Activated T-cell treated with anti-CD3 and anti-CD28 coated beads for 48 hours (primary cell): Measurements from ENCODE around the gene AIRE.

Source experiments
- DNase-seq: peaks from one replicate; pipeline ENCODE4 v3.0.0-alpha.2; 2020; ENCODE audit warnings: low read depth

Gene AIRE

DNA sequence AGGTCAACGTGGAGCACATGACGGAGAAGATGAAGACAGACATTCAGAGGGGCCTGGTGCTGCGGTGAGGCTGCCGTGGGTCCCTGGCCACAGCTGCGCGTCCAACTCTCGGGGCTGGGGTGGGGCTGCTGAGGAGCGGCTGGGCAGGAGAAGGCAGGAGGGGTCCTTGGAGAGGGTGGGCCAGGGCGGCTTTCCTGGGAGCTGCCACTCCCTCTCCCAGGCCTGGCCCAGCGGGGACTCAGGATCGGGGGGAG lies 39.1 kb downstream of the AIRE start:
- DNase-seq: no peak

GRCh38 chr21:44325386-44326271 lies 40.0 kb downstream of the AIRE start:
- DNase-seq: no peak

DNA sequence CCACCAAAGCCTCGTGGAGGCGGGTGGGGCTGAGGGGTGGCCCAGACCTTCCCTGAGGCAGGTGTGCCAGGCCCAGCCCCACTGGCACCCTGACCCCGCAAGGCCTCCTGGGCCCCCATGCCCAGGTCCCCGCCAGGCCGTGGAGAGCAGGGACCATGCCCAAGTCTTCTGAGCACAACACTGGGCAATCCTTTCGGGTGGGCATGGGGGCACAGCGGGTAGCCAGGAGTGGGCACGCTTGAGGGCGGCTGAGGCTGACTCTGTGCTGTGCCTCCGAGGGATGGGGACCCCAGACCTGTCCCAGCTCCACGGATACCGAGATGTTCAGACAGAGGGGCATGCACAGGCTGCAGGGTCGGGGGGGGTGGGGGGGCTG lies 40.6 kb downstream of the AIRE start:
- no peak for DNase-seq

DNA sequence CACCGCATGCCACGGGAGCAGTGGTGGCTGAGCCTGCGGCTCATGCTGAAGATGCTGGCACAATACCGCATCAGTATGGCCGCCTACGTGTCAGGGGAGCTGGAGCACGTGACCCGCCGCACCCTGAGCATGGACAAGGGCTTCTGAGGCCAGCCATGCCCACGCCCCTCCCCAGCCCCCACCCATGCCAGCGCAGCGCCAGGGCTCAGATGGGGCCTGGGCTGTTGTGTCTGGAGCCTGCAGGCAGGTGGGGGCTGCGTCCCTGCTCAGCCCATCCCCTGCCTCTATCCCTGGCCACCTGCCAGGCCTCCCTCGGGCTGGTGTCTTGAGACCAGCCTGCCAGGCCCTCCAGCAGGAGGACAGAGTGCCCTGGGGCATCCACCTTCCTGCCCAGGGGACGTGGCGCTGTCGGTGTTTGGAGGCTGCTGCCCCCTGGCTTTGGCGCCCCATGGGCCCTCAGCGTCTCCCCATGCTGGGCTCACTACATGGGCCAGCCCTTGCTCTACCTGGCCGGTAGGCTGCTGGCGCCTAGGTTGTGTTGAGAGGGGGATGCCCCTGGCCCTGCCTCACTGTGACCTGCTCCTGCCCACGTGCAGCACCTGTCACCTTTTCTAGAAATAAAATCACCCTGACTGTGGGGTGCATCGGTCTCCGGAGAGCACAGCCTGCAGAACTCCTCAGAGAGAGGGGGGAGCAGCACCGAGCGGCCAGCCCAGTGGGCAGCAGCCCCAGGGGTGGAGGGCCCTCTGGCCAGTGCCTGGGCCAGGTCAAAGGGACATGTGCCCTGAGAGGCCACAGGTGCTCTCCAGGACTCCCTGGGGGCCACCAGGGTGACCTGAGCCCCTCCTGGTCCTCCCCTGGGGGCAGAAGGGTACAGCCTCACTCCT lies 41.3 kb downstream of the AIRE start:
- DNase-seq: no peak

- DNase-seq: no peak
Measured at GRCh38 chr21:44327603-44327974, 41.9 kb downstream of the AIRE start.

DNA sequence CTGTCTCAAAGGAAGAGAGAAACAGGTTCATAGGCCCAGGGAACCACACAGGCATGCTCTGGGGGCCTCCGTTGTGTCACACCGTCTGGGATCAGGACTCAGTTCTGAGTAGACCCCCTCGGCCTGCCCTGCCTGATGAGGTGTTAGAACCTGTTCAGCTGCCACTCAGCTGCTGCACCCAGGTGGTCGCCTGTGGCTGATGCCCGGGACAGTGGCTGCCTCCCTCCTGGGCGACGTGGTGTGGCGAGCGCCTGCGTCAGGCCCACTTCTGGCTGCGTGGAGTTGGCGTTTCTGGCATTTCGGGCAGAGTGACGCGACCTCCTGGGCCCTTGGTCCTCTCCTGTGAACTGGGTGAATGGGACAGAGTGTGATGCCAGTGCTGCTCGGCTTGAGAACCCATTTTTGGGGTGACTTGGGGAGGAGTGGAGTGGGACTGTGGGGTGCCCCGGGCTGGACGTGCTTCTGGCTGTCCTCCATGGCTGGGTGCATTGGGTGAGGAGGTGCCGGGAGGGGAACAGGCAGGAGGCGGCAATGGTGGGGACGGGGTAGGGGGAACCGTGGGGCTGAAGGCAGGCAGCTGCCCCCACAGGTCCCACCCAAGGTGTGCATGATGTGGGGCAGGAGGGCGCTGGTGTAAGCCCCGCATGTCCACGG lies 42.7 kb downstream of the AIRE start:
- no peak for DNase-seq

- DNase-seq: no peak
Measured at GRCh38 chr21:44329086-44329889, 43.6 kb downstream of the AIRE start.

DNA sequence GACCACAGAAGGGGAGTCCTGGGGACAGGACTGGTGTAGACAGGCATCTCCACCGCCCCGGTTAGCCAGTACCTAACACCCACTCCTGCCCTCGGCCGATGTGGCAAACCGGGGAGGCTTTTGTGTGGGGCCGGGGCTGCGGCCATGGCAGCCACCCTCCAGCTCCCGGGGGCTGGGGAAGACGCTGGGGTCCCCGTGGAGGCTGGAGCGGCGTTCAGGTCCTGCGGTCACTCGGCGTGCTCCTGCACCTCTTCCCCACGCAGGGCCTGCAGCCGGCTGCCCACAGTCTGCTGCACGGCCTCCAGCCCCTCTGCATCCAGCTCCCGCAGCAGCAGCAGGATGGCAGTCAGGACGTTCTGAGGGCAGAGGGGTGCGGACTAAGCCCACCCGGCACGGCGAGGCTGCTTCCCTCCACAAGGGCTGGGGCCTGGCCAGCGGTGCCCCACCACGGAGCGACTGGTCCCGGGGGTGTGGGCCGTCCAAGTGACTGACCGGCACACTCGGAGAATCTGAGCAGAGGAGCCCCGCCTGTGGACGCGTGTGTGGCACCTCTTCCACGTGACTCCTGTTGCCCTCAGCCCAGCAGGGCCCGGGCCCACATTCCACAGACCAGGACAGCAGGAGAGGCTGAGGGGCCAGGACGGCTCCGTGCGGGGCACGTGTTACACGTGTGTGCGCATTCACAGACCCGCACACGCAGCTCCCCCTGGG lies 44.5 kb downstream of the AIRE start:
- DNase-seq: no peak

DNA sequence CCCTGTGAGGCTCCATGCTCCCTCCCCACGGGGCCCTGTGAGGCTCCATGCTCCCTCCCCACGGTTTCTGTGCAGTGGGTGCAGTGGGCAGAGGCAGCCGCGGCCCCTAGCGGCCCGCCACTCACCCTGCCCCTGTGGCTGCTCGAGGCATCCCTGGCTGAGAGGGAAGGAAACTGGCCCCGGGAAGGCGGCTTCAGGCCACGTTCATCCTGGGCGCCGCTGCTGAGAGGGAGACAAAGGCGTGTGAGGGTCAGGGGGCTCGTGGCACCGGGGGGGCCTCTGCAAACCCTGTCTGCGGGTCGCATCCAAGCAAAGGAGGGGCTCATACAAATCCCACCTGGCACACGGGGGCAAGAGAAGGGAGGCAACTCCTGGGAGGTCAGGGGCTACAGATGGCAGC lies 45.0 kb downstream of the AIRE start:
- no peak for DNase-seq

GRCh38 chr21:44331209-44331608 lies 45.5 kb downstream of the AIRE start:
- no peak for DNase-seq

GRCh38 chr21:44331650-44332307 lies 46.1 kb downstream of the AIRE start:
- DNase-seq: no peak

DNA sequence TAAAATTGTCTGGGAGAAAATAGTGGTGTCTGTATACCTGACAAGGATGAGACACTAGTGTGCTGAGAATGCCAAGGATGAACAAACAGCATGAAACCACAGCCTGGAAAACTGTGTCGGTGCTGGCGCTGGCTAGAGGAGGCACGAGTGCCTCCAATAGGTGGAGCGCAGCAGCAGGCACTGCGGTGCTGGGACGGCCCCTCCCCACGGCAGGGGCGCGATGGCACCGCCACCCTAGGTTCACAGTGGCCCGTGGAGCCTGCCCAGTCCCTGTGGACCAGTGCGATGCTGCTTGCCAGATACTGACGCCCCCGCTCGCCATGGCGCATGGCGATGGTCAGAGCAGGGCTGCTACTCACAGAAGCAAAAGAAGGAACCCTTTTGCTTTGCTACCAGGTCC lies 46.7 kb downstream of the AIRE start:
- no peak for DNase-seq

DNA sequence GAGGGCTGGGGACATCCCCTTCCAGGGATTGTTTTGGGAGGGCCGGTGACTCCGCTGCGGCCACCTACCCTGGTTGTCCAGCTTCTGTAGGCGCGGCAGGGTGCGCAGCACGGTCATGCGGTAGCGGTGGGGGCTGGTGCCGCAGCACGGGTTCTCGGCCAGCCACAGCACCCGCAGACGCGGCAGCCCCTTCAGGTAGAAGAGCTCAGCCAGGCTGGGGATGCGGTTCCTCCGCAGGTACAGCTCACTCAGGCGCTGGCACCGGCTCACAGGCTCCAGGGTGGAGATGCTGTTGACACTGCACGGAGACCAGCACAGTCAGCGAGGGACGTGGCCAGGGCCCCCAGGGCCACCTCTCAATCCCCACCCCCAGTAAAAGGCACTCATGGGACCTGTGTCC lies 47.3 kb downstream of the AIRE start:
- no peak for DNase-seq

GRCh38 chr21:44333509-44334328 lies 48.0 kb downstream of the AIRE start:
- DNase-seq: no peak

GRCh38 chr21:44334329-44335030 lies 48.8 kb downstream of the AIRE start:
- DNase-seq: no peak

GRCh38 chr21:44335266-44336059 lies 49.8 kb downstream of the AIRE start:
- no peak for DNase-seq

- DNase-seq: no peak
Measured at GRCh38 chr21:44337449-44337848, 51.8 kb downstream of the AIRE start.
